HepG2 (cell line): ENCODE data around the gene TGM1. TPM values are rescaled to one million over a fixed set of nuclear protein-coding genes. Genes with fewer than 3 reads are reported as not detected.

Source experiments
- ARID2 ChIP-seq: sonication (generic); formaldehyde crosslinking; IDR thresholded peaks from 2 replicates; pipeline ENCODE4 v1.8.1; 2022; ENCODE audit warnings: mild to moderate bottlenecking, missing genetic modification reagents, borderline replicate concordance
- ATF7 ChIP-seq, 2 experiments: fragments of 450-650 bp in 1 of 2; sonication (generic) in 1 of 2; formaldehyde crosslinking in 1 of 2; IDR thresholded peaks; 2 replicates each; pipeline versions ENCODE4 v1.4.0 to v1.6.1; 2016 to 2020; ENCODE audit warnings: antibody characterized with exemption in 1 of 2, mild to moderate bottlenecking in 1 of 2, missing genetic modification reagents in 1 of 2
- CENPT ChIP-seq: sonication (generic); formaldehyde crosslinking; IDR thresholded peaks from 2 replicates; pipeline ENCODE4 v1.8.0; 2022; ENCODE audit warnings: low read depth, mild to moderate bottlenecking, moderate library complexity, missing genetic modification reagents
- EEA1 ChIP-seq: sonication (generic); formaldehyde crosslinking; IDR thresholded peaks from 2 replicates; pipeline ENCODE4 v1.5.1; 2020; ENCODE audit warnings: mild to moderate bottlenecking, missing genetic modification reagents, borderline replicate concordance
- ESRRA ChIP-seq: sonication (generic); formaldehyde crosslinking; IDR thresholded peaks from 2 replicates; pipeline ENCODE4 v1.5.1; 2020; ENCODE audit warnings: mild to moderate bottlenecking, low read depth, missing genetic modification reagents
- GZF1 ChIP-seq: sonication (generic); formaldehyde crosslinking; IDR thresholded peaks from 2 replicates; pipeline ENCODE4 v1.5.1; 2020; ENCODE audit warnings: mild to moderate bottlenecking, missing genetic modification reagents
- KLF11 ChIP-seq: IDR thresholded peaks from 2 replicates; pipeline ENCODE4 v1.6.1; 2016; ENCODE audit warnings: missing compliant biosample characterization
- MYC ChIP-seq: sonication (generic); formaldehyde crosslinking; IDR thresholded peaks from 2 replicates; pipeline ENCODE4 v1.9.0; 2021; ENCODE audit warnings: missing genetic modification reagents, borderline replicate concordance
- NCOR1 ChIP-seq: fragments of 200-600 bp; sonication (generic); IDR thresholded peaks from 2 replicates; pipeline ENCODE4 v1.7.0; 2017; ENCODE audit warnings: antibody characterized with exemption, low read length, borderline replicate concordance
- NFATC3 ChIP-seq: sonication (generic); formaldehyde crosslinking; IDR thresholded peaks from 2 replicates; pipeline ENCODE4 v1.5.1; 2020; ENCODE audit warnings: mild to moderate bottlenecking, missing genetic modification reagents
- POLR2G ChIP-seq: fragments of 200-400 bp; formaldehyde crosslinking; IDR thresholded peaks from 2 replicates; pipeline ENCODE4 v1.6.1; 2018; ENCODE audit warnings: mild to moderate bottlenecking, low read depth, low read length, moderate library complexity
- SMARCE1 ChIP-seq: fragments of 450-650 bp; IDR thresholded peaks from 2 replicates; pipeline ENCODE4 v1.6.1; 2017; ENCODE audit warnings: borderline replicate concordance
- SMYD3 ChIP-seq: sonication (generic); formaldehyde crosslinking; IDR thresholded peaks from 2 replicates; pipeline ENCODE4 v1.8.1; 2023; ENCODE audit warnings: mild to moderate bottlenecking, missing genetic modification reagents
- SNRNP70 ChIP-seq: fragments of 200-400 bp; formaldehyde crosslinking; IDR thresholded peaks from 2 replicates; pipeline ENCODE4 v1.6.1; 2017; ENCODE audit warnings: mild to moderate bottlenecking, low read depth, low read length, moderate library complexity
- THAP11 ChIP-seq: IDR thresholded peaks from 2 replicates; pipeline ENCODE4 v1.6.1; 2016; ENCODE audit warnings: missing biosample characterization, missing genetic modification reagents
- TOPORS ChIP-seq: sonication (generic); formaldehyde crosslinking; IDR thresholded peaks from 2 replicates; pipeline ENCODE4 v1.8.0; 2023; ENCODE audit warnings: mild to moderate bottlenecking, missing genetic modification reagents
- ZFY ChIP-seq: sonication (generic); formaldehyde crosslinking; IDR thresholded peaks from 2 replicates; pipeline ENCODE4 v1.4.0; 2020; ENCODE audit warnings: missing genetic modification reagents
- ZNF232 ChIP-seq: sonication (generic); formaldehyde crosslinking; IDR thresholded peaks from 2 replicates; pipeline ENCODE4 v1.4.0; 2020; ENCODE audit warnings: missing genetic modification reagents, borderline replicate concordance
- ZNF34 ChIP-seq: sonication (generic); formaldehyde crosslinking; IDR thresholded peaks from 2 replicates; pipeline ENCODE4 v1.4.0; 2020; ENCODE audit warnings: mild to moderate bottlenecking, missing genetic modification reagents, borderline replicate concordance
- ZNF44 ChIP-seq: sonication (generic); formaldehyde crosslinking; IDR thresholded peaks from 2 replicates; pipeline ENCODE4 v1.5.1; 2020; ENCODE audit warnings: mild to moderate bottlenecking, missing genetic modification reagents
- polyA plus RNA-seq, 8 experiments: library from polyadenylated mRNA; depleted of rRNA in 3 of 8; stranded (reverse) in 7 of 8; unstranded in 1 of 8; fragments of >200 nt; fragmentation: Illumina TruSeq in 4 of 8; extraction: Trizol in 4 of 8; gene quantifications; 2 replicates each; pipeline versions ENCODE4 v1.2.1 to v1.2.3, GENCODE V29; 2011 to 2016; ENCODE audit warnings: low read depth in 4 of 8, missing spikeins in 1 of 8, mixed read lengths in 1 of 8; ENCODE audit not compliant: insufficient read depth in 1 of 8
- total RNA-seq, 5 experiments: library from RNA; depleted of rRNA; stranded (reverse); fragments of >200 nt; fragmentation: Illumina TruSeq; extraction: Trizol; gene quantifications; 2 replicates each; pipeline ENCODE4 v1.2.3, GENCODE V29; 2016; ENCODE audit warnings: low read depth in 1 of 5
- TF ChIP-seq, protein P1 (sequence below): sonication (generic); formaldehyde crosslinking; IDR thresholded peaks from 2 replicates; pipeline ENCODE4 v1.5.0; 2020; ENCODE audit warnings: mild to moderate bottlenecking, missing genetic modification reagents
- TF ChIP-seq, protein P2 (sequence below): sonication (generic); formaldehyde crosslinking; conservative IDR thresholded peaks from 2 replicates; pipeline ENCODE4 v1.4.0; 2020; ENCODE audit warnings: missing genetic modification reagents
- TF ChIP-seq, protein P3 (sequence below): sonication (generic); formaldehyde crosslinking; IDR thresholded peaks from 2 replicates; pipeline ENCODE4 v1.5.0; 2020; ENCODE audit warnings: mild to moderate bottlenecking, missing genetic modification reagents
- TF ChIP-seq, protein P4 (sequence below): sonication (generic); formaldehyde crosslinking; IDR thresholded peaks from 2 replicates; pipeline ENCODE4 v1.8.1; 2023; ENCODE audit warnings: mild to moderate bottlenecking, missing genetic modification reagents, borderline replicate concordance

Gene TGM1
- total and polyA plus RNA-seq, 2 of the 13 experiments (the other 11 are each of a cell fraction or from before 2014, with no cell fraction given): 3.2 to 10.6 TPM

DNA sequence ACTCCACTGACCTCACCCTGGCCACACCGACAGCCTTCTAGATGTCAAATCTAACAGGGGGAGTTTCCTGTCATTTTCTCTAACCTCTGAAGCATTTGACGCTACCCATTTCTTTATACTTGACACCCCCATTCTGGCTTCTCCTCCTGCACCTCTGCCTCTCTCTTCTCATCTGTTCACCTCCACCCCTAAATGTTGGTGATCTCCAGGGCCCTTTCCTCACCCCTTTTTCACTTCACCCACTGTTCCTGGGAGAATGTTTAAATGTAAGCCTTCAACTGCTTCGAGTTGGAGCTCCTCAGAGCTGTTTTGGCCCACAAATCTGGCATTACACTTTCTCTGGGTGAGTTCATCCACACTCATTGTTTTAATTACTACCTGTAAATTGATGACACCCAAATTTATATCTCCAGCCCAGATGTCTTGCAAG, 8.9 kb upstream of the TGM1 start (continued):
- TF ChIP-seq, protein P1, sequence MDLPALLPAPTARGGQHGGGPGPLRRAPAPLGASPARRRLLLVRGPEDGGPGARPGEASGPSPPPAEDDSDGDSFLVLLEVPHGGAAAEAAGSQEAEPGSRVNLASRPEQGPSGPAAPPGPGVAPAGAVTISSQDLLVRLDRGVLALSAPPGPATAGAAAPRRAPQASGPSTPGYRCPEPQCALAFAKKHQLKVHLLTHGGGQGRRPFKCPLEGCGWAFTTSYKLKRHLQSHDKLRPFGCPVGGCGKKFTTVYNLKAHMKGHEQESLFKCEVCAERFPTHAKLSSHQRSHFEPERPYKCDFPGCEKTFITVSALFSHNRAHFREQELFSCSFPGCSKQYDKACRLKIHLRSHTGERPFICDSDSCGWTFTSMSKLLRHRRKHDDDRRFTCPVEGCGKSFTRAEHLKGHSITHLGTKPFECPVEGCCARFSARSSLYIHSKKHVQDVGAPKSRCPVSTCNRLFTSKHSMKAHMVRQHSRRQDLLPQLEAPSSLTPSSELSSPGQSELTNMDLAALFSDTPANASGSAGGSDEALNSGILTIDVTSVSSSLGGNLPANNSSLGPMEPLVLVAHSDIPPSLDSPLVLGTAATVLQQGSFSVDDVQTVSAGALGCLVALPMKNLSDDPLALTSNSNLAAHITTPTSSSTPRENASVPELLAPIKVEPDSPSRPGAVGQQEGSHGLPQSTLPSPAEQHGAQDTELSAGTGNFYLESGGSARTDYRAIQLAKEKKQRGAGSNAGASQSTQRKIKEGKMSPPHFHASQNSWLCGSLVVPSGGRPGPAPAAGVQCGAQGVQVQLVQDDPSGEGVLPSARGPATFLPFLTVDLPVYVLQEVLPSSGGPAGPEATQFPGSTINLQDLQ (CRISPR knock-in tag): no peak
- TF ChIP-seq ZFY (CRISPR knock-in tag) (no peak), POLR2G (no peak), SMYD3 (CRISPR knock-in tag) (no peak), GZF1 (peak; percentile 28; the same call in 1 of the 2 replicates), ATF7 (IDR thresholded peaks at IDR 0.05) (no peak), ATF7 (CRISPR knock-in tag; IDR thresholded peaks at IDR 0.05) (no peak), ARID2 (peak; percentile 57; the same call in 1 of the 2 replicates), EEA1 (CRISPR knock-in tag) (no peak), ZNF232 (no peak), KLF11 (CRISPR knock-in tag) (no peak), ZNF44 (CRISPR knock-in tag) (no peak), NFATC3 (CRISPR knock-in tag) (no peak), TOPORS (CRISPR knock-in tag) (no peak), NCOR1 (no peak), THAP11 (no peak), SNRNP70 (no peak), SMARCE1 (no peak), ESRRA (no peak), ZNF34 (CRISPR knock-in tag) (no peak), CENPT (CRISPR knock-in tag) (no peak), MYC (CRISPR knock-in tag) (no peak)
- TF ChIP-seq, protein P2, sequence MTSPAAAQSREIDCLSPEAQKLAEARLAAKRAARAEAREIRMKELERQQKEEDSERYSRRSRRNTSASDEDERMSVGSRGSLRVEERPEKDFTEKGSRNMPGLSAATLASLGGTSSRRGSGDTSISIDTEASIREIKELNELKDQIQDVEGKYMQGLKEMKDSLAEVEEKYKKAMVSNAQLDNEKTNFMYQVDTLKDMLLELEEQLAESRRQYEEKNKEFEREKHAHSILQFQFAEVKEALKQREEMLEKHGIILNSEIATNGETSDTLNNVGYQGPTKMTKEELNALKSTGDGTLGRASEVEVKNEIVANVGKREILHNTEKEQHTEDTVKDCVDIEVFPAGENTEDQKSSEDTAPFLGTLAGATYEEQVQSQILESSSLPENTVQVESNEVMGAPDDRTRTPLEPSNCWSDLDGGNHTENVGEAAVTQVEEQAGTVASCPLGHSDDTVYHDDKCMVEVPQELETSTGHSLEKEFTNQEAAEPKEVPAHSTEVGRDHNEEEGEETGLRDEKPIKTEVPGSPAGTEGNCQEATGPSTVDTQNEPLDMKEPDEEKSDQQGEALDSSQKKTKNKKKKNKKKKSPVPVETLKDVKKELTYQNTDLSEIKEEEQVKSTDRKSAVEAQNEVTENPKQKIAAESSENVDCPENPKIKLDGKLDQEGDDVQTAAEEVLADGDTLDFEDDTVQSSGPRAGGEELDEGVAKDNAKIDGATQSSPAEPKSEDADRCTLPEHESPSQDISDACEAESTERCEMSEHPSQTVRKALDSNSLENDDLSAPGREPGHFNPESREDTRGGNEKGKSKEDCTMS: peak; percentile 80; the same call in 1 of the 2 replicates
- TF ChIP-seq, protein P3, sequence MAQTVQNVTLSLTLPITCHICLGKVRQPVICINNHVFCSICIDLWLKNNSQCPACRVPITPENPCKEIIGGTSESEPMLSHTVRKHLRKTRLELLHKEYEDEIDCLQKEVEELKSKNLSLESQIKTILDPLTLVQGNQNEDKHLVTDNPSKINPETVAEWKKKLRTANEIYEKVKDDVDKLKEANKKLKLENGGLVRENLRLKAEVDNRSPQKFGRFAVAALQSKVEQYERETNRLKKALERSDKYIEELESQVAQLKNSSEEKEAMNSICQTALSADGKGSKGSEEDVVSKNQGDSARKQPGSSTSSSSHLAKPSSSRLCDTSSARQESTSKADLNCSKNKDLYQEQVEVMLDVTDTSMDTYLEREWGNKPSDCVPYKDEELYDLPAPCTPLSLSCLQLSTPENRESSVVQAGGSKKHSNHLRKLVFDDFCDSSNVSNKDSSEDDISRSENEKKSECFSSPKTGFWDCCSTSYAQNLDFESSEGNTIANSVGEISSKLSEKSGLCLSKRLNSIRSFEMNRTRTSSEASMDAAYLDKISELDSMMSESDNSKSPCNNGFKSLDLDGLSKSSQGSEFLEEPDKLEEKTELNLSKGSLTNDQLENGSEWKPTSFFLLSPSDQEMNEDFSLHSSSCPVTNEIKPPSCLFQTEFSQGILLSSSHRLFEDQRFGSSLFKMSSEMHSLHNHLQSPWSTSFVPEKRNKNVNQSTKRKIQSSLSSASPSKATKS: 0 out of 2 replicates have a peak, but pooled peaks have one; percentile 69
- TF ChIP-seq, protein P4, sequence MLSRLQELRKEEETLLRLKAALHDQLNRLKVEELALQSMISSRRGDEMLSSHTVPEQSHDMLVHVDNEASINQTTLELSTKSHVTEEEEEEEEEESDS (CRISPR knock-in tag): no peak
